Measurements from ENCODE around the gene SYP. TPM values are rescaled to one million over a fixed set of nuclear protein-coding genes. Genes with fewer than 3 reads are reported as not detected.

The SYP gene
- total RNA-seq, 1 donor from 2014 or later, result 1.6 TPM

- no peak overlapping the region for H3K4me3 ChIP-seq (ENCODE audit: insufficient read depth, low read depth, low read length)
- FAIRE-seq, result no peak
- no peaks in the 10 kb centered on the region for H3K27me3 ChIP-seq (ENCODE audit: insufficient read depth, low read length)
- no peaks in the 10 kb centered on the region for H4K20me1 ChIP-seq (ENCODE audit: insufficient read depth, low read length)
- TF ChIP-seq EZH2 (IDR thresholded peaks at IDR 0.05; ENCODE audit: insufficient read depth, low read length), result no peak
- TF ChIP-seq, protein P1, sequence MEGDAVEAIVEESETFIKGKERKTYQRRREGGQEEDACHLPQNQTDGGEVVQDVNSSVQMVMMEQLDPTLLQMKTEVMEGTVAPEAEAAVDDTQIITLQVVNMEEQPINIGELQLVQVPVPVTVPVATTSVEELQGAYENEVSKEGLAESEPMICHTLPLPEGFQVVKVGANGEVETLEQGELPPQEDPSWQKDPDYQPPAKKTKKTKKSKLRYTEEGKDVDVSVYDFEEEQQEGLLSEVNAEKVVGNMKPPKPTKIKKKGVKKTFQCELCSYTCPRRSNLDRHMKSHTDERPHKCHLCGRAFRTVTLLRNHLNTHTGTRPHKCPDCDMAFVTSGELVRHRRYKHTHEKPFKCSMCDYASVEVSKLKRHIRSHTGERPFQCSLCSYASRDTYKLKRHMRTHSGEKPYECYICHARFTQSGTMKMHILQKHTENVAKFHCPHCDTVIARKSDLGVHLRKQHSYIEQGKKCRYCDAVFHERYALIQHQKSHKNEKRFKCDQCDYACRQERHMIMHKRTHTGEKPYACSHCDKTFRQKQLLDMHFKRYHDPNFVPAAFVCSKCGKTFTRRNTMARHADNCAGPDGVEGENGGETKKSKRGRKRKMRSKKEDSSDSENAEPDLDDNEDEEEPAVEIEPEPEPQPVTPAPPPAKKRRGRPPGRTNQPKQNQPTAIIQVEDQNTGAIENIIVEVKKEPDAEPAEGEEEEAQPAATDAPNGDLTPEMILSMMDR (IDR thresholded peaks at IDR 0.05; ENCODE audit: insufficient read depth, low read depth, low read length), result no peak
- no peaks in the 10 kb centered on the region for H3K36me3 Mint-ChIP-seq (ENCODE audit: low read depth, unreplicated experiment)
- no peak overlapping the region for H3K4me3 Mint-ChIP-seq (ENCODE audit: unreplicated experiment)
- H3K27ac ChIP-seq (ENCODE audit: low read depth, low read length), result no peak overlapping the region
- no peak overlapping the region for H3K4me2 ChIP-seq (ENCODE audit: low read length)
- no peak overlapping the region for H3K27ac Mint-ChIP-seq (ENCODE audit: unreplicated experiment)
- H3K9me3 Mint-ChIP-seq (ENCODE audit: unreplicated experiment), result no peaks in the 10 kb centered on the region
- no peaks in the 10 kb centered on the region for H3K4me1 Mint-ChIP-seq (ENCODE audit: low read depth, unreplicated experiment)
- H3K4me1 ChIP-seq (ENCODE audit: insufficient read depth, low read length), result no peaks in the 10 kb centered on the region
- no peak overlapping the region for H2AFZ ChIP-seq (ENCODE audit: low read depth, low read length)
- no peak for DNase-seq (ENCODE audit: low read depth)
- no peaks in the 10 kb centered on the region for H3K79me2 ChIP-seq (ENCODE audit: insufficient read depth, low read length)
- no peaks in the 10 kb centered on the region for H3K9me3 ChIP-seq (ENCODE audit: insufficient read depth, low read depth, low read length)
- H3K27me3 Mint-ChIP-seq (ENCODE audit: low read depth, unreplicated experiment), result peaks cover 7% of the 10 kb centered on the region
- H3K36me3 ChIP-seq (ENCODE audit: insufficient read depth, low read length), result no peaks in the 10 kb centered on the region
- H3K9ac ChIP-seq (ENCODE audit: low read length), result no peak overlapping the region
These were observed 8.4 kb upstream of the SYP start for GRCh38 chrX:49208399-49208798.

DNA sequence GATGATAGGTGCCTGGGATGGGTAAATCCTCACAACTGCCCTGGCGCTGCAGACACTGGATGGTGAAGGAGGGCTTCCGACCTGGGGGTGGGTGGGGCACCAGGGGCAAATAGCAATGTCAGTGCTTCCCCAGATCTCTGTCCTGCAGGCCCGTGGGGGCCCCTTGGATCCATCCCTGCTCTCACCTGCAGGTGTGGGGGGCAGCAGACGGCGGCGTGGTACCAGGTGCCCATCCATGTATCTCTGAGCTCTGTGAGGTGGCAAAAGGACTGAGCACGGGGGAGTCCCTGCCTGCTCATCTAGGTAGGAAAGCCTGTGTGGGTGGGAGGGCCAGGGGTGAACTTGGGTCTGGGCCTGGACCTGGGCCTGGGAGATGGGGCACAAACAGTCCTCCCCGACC lies 6.5 kb upstream of the SYP start:
- no peaks in the 10 kb centered on the region for H3K4me1 ChIP-seq (ENCODE audit: insufficient read depth, low read length)
- Mint-ChIP-seq H3K4me3 (ENCODE audit: unreplicated experiment) (no peak overlapping the region), H3K27ac (ENCODE audit: unreplicated experiment) (no peak overlapping the region), H3K36me3 (ENCODE audit: low read depth, unreplicated experiment) (no peaks in the 10 kb centered on the region), H3K27me3 (ENCODE audit: low read depth, unreplicated experiment) (peaks cover 5% of the 10 kb centered on the region), H3K9me3 (ENCODE audit: unreplicated experiment) (no peaks in the 10 kb centered on the region), H3K4me1 (ENCODE audit: low read depth, unreplicated experiment) (no peaks in the 10 kb centered on the region)
- no peaks in the 10 kb centered on the region for H3K27me3 ChIP-seq (ENCODE audit: insufficient read depth, low read length)
- no peaks in the 10 kb centered on the region for H3K9me3 ChIP-seq (ENCODE audit: insufficient read depth, low read depth, low read length)
- FAIRE-seq (no peak), DNase-seq (ENCODE audit: low read depth) (no peak)
- no peak overlapping the region for H3K4me3 ChIP-seq (ENCODE audit: insufficient read depth, low read depth, low read length)
- no peak overlapping the region for H2AFZ ChIP-seq (ENCODE audit: low read depth, low read length)
- no peak overlapping the region for H3K9ac ChIP-seq (ENCODE audit: low read length)
- TF ChIP-seq, protein P1 (IDR thresholded peaks at IDR 0.05; ENCODE audit: insufficient read depth, low read depth, low read length), result no peak
- TF ChIP-seq EZH2 (IDR thresholded peaks at IDR 0.05; ENCODE audit: insufficient read depth, low read length), result no peak
- no peaks in the 10 kb centered on the region for H3K36me3 ChIP-seq (ENCODE audit: insufficient read depth, low read length)
- no peak overlapping the region for H3K27ac ChIP-seq (ENCODE audit: low read depth, low read length)
- H4K20me1 ChIP-seq (ENCODE audit: insufficient read depth, low read length), result no peaks in the 10 kb centered on the region
- H3K79me2 ChIP-seq (ENCODE audit: insufficient read depth, low read length), result no peaks in the 10 kb centered on the region
- no peak overlapping the region for H3K4me2 ChIP-seq (ENCODE audit: low read length)

DNA sequence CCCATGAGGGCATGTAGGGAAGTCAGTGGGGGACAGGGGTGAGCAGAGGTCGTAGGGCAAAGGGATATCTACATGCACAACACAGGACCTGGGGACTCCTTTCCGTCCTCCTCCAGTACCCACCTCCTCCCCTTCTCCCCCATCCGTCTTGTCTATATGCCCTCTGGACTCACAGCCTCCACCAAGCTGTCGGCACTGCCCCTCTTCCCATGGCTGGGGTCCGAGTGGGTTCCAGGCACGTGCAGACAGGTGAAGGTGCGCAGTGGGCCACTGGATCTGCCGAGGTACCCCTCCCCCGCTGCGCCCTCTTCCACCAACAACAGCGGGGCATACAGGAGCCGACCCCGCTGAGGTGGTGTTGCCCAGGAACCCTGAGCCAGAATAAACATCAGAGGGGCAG lies 5.5 kb upstream of the SYP start:
- H3K4me1 ChIP-seq (ENCODE audit: insufficient read depth, low read length), result no peaks in the 10 kb centered on the region
- H3K4me2 ChIP-seq (ENCODE audit: low read length), result no peak overlapping the region
- Mint-ChIP-seq H3K27ac (ENCODE audit: unreplicated experiment) (no peak overlapping the region), H3K9me3 (ENCODE audit: unreplicated experiment) (no peaks in the 10 kb centered on the region), H3K4me1 (ENCODE audit: low read depth, unreplicated experiment) (no peaks in the 10 kb centered on the region), H3K36me3 (ENCODE audit: low read depth, unreplicated experiment) (no peaks in the 10 kb centered on the region), H3K4me3 (ENCODE audit: unreplicated experiment) (no peak overlapping the region), H3K27me3 (ENCODE audit: low read depth, unreplicated experiment) (peaks cover 2% of the 10 kb centered on the region)
- FAIRE-seq, result no peak
- no peak for DNase-seq (ENCODE audit: low read depth)
- no peak overlapping the region for H2AFZ ChIP-seq (ENCODE audit: low read depth, low read length)
- no peaks in the 10 kb centered on the region for H3K79me2 ChIP-seq (ENCODE audit: insufficient read depth, low read length)
- H3K4me3 ChIP-seq (ENCODE audit: insufficient read depth, low read depth, low read length), result no peak overlapping the region
- no peak overlapping the region for H3K27ac ChIP-seq (ENCODE audit: low read depth, low read length)
- H3K36me3 ChIP-seq (ENCODE audit: insufficient read depth, low read length), result no peaks in the 10 kb centered on the region
- no peaks in the 10 kb centered on the region for H3K27me3 ChIP-seq (ENCODE audit: insufficient read depth, low read length)
- TF ChIP-seq, protein P1 (IDR thresholded peaks at IDR 0.05; ENCODE audit: insufficient read depth, low read depth, low read length), result no peak
- TF ChIP-seq EZH2 (IDR thresholded peaks at IDR 0.05; ENCODE audit: insufficient read depth, low read length), result no peak
- no peak overlapping the region for H3K9ac ChIP-seq (ENCODE audit: low read length)
- H4K20me1 ChIP-seq (ENCODE audit: insufficient read depth, low read length), result no peaks in the 10 kb centered on the region
- no peaks in the 10 kb centered on the region for H3K9me3 ChIP-seq (ENCODE audit: insufficient read depth, low read depth, low read length)
